DND-41 (cell line): ENCODE measurements around the gene ACTG1.

Experiments used
- ATAC-seq: fragments of 200-7000 bp; cut with Tn5 transposase; 3 replicates; pipeline ENCODE4 v1.9.1; 2021; ENCODE audit warnings: low read depth; ENCODE audit not compliant: insufficient read depth
- DNase-seq: peaks from one replicate; pipeline ENCODE4 v3.0.0-alpha.2; 2020
- H2AFZ ChIP-seq: 2 replicates; pipeline ENCODE4 v1.6.0; 2012; ENCODE audit warnings: low read depth, low read length
- H3K27ac ChIP-seq: 2 replicates; pipeline ENCODE4 v1.5.1; 2012; ENCODE audit warnings: low read length, inconsistent platforms
- H3K27me3 ChIP-seq: fragments of 200-600 bp; sonication (generic); 2 replicates; pipeline ENCODE4 v1.6.0; 2012; ENCODE audit warnings: low read length, mild to moderate bottlenecking, inconsistent platforms; ENCODE audit not compliant: insufficient read depth, poor library complexity
- H3K36me3 ChIP-seq: 2 replicates; pipeline ENCODE4 v1.5.1; 2012; ENCODE audit warnings: low read length, inconsistent platforms; ENCODE audit not compliant: insufficient read depth
- H3K4me1 ChIP-seq: 2 replicates; pipeline ENCODE4 v1.5.1; 2012; ENCODE audit warnings: mild to moderate bottlenecking, low read length; ENCODE audit not compliant: insufficient read depth
- H3K4me2 ChIP-seq: 2 replicates; pipeline ENCODE4 v1.6.0; 2012; ENCODE audit warnings: mild to moderate bottlenecking, moderate library complexity, low read length, inconsistent platforms; ENCODE audit not compliant: insufficient read depth
- H3K4me3 ChIP-seq, 2 experiments: fragments of 200-600 bp in 1 of 2; shearing (Covaris generic) in 1 of 2; 2 replicates each; pipeline ENCODE4 v1.5.1; 2012 to 2016; ENCODE audit warnings: inconsistent platforms in 2 of 2, low read length in 2 of 2, mild to moderate bottlenecking in 2 of 2, low read depth in 1 of 2, moderate library complexity in 1 of 2
- H3K79me2 ChIP-seq: 2 replicates; pipeline ENCODE4 v1.6.0; 2012; ENCODE audit warnings: low read length, inconsistent platforms; ENCODE audit not compliant: insufficient read depth
- H3K9ac ChIP-seq: 2 replicates; pipeline ENCODE4 v1.6.0; 2012; ENCODE audit warnings: low read depth, mild to moderate bottlenecking, inconsistent platforms, low read length, moderate library complexity
- H3K9me3 ChIP-seq: 2 replicates; pipeline ENCODE4 v1.5.1; 2012; ENCODE audit warnings: low read length, moderate library complexity, mild to moderate bottlenecking, inconsistent platforms; ENCODE audit not compliant: insufficient read depth, severe bottlenecking
- H4K20me1 ChIP-seq: 2 replicates; pipeline ENCODE4 v1.6.0; 2012; ENCODE audit warnings: low read length; ENCODE audit not compliant: insufficient read depth
- EZH2 ChIP-seq: IDR thresholded peaks from 3 replicates; pipeline ENCODE4 v1.6.1; 2012; ENCODE audit warnings: borderline replicate concordance, low read depth, mild to moderate bottlenecking, moderate library complexity, low read length, inconsistent platforms; ENCODE audit not compliant: severe bottlenecking
- TF ChIP-seq, protein P1 (sequence below): IDR thresholded peaks from 2 replicates; pipeline ENCODE4 v1.5.1; 2012; ENCODE audit warnings: borderline replicate concordance, low read length, moderate library complexity, mild to moderate bottlenecking; ENCODE audit not compliant: poor library complexity, severe bottlenecking; ENCODE audit errors: extremely low read depth

Gene ACTG1

DNA sequence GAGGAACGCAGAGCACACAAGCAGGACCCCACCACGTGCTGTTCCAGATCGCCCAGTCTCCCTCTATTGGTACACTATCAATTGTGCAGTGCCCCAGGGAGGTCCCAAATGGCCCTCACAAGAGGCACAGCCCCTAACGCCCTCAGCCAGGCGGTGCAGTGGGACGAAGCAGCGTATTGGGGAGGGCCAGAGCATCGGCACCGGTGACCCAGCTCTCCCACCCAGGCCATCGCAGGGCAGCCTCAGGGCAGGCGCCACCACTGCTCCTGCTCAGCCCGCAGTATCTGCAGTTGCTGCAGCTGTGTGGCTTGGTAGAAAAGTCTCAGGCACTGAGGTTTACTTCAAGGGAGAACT is 45.5 kb upstream of the ACTG1 start:
- no peak overlapping the region for H3K9ac ChIP-seq
- no peak for DNase-seq
- H4K20me1 ChIP-seq, result peaks cover 18% of the 10 kb centered on the region; the same call in 1 of the 2 replicates
- no peaks in the 10 kb centered on the region for H3K9me3 ChIP-seq
- no peaks in the 10 kb centered on the region for H3K27me3 ChIP-seq
- no peak overlapping the region for H3K27ac ChIP-seq
- H3K36me3 ChIP-seq, result peaks cover 66% of the 10 kb centered on the region
- no peak overlapping the region for H3K4me2 ChIP-seq
- no peak for ATAC-seq
- no peak overlapping the region for H3K4me3 ChIP-seq
- H3K79me2 ChIP-seq, result no peaks in the 10 kb centered on the region
- H2AFZ ChIP-seq, result no peak overlapping the region
- no peak for TF ChIP-seq EZH2
- TF ChIP-seq, protein P1, sequence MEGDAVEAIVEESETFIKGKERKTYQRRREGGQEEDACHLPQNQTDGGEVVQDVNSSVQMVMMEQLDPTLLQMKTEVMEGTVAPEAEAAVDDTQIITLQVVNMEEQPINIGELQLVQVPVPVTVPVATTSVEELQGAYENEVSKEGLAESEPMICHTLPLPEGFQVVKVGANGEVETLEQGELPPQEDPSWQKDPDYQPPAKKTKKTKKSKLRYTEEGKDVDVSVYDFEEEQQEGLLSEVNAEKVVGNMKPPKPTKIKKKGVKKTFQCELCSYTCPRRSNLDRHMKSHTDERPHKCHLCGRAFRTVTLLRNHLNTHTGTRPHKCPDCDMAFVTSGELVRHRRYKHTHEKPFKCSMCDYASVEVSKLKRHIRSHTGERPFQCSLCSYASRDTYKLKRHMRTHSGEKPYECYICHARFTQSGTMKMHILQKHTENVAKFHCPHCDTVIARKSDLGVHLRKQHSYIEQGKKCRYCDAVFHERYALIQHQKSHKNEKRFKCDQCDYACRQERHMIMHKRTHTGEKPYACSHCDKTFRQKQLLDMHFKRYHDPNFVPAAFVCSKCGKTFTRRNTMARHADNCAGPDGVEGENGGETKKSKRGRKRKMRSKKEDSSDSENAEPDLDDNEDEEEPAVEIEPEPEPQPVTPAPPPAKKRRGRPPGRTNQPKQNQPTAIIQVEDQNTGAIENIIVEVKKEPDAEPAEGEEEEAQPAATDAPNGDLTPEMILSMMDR, result no peak
- H3K4me1 ChIP-seq, result peaks cover 15% of the 10 kb centered on the region

DNA sequence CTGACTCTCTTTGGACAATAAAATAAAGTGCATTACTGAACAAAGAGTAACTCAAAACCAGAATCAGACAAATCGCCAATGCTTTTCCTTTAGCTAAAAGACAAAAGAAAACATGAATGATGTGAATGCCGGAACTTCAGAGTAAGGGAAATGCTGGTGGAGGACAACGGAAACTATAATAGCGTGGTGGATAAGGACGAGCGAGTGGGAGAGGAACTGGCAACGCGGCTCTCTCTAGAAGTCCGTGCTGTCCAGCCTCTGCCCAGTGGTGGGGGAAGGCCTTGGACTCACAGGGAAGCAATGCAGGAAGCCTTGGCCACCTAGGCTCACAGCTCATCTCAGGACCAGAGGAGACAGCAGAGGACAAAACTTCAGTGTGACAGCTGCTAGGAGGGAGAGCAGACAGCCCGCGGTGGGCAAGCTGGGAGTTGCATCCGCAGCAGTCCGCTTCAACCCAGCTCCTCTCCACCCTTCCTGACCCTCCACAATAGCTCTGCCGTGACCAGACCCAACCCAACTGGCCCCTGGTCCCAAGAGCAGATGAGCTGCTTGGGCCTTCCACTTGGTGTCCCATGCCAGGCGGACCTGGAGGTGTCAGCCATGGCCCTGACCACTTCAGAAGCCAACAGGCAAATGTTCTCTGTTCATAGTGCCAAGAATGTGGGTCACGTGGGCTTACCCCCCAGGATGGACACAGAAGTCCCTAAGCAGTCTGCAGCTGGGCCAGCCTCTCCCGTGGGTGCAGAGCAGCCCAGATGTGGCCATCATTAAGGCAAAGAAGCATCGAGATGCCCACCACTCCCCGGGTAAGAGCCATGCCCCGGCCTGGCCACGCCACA is 44.9 kb upstream of the ACTG1 start:
- no peak overlapping the region for H3K27ac ChIP-seq
- no peaks in the 10 kb centered on the region for H3K9me3 ChIP-seq
- peaks cover 60% of the 10 kb centered on the region for H3K36me3 ChIP-seq
- no peak overlapping the region for H3K4me3 ChIP-seq
- ATAC-seq (no peak), DNase-seq (no peak)
- H4K20me1 ChIP-seq, result peaks cover 18% of the 10 kb centered on the region; the same call in 1 of the 2 replicates
- no peak overlapping the region for H2AFZ ChIP-seq
- H3K79me2 ChIP-seq, result peaks cover 4% of the 10 kb centered on the region
- H3K4me2 ChIP-seq, result no peak overlapping the region
- H3K9ac ChIP-seq, result no peak overlapping the region
- H3K4me1 ChIP-seq, result peaks cover 17% of the 10 kb centered on the region
- no peaks in the 10 kb centered on the region for H3K27me3 ChIP-seq
- TF ChIP-seq, protein P1, result no peak
- TF ChIP-seq EZH2, result no peak

DNA sequence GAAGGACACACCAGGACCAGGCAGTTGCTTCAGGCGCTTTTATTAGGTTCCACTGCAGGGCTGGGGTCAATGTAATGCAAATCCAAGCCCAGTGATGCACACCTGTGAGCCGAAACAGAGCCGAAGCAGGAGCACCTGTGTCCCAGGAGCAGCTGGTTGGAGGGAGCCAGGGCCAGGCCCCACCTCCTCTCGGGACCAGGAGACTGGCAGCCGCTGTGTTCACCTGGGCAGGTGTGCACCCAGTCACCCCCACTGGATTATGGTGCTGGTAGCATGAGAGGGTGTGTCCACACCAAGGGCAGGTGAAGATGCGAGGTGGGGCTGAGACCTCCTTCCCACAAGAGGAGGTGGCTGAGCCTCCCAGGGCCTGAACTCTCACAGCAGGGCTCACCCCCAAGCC is 44.3 kb upstream of the ACTG1 start:
- DNase-seq, result no peak
- H3K4me1 ChIP-seq, result peaks cover 17% of the 10 kb centered on the region
- H2AFZ ChIP-seq, result no peak overlapping the region
- no peaks in the 10 kb centered on the region for H3K9me3 ChIP-seq
- no peak overlapping the region for H3K9ac ChIP-seq
- H3K27ac ChIP-seq, result no peak overlapping the region
- peaks cover 18% of the 10 kb centered on the region; the same call in 1 of the 2 replicates for H4K20me1 ChIP-seq
- H3K79me2 ChIP-seq, result peaks cover 10% of the 10 kb centered on the region
- H3K36me3 ChIP-seq, result peaks cover 56% of the 10 kb centered on the region
- no peak overlapping the region for H3K4me2 ChIP-seq
- no peak for TF ChIP-seq EZH2
- TF ChIP-seq, protein P1, result no peak
- no peak overlapping the region for H3K4me3 ChIP-seq
- no peak for ATAC-seq
- no peaks in the 10 kb centered on the region for H3K27me3 ChIP-seq
